GM08714 (cell line): ENCODE measurements around the gene MEG3.

ENCODE experiments used
- H3K4me3 ChIP-seq: fragments of 200-500 bp; sonication (Bioruptor generic); 2 replicates; pipeline ENCODE4 v1.5.1; 2014; ENCODE audit warnings: mild to moderate bottlenecking, low read length, inconsistent platforms
- ZNF274 ChIP-seq: IDR thresholded peaks from 2 replicates; pipeline ENCODE4 v1.6.1; 2012; ENCODE audit warnings: mild to moderate bottlenecking, low read depth, low read length

The MEG3 gene

DNA sequence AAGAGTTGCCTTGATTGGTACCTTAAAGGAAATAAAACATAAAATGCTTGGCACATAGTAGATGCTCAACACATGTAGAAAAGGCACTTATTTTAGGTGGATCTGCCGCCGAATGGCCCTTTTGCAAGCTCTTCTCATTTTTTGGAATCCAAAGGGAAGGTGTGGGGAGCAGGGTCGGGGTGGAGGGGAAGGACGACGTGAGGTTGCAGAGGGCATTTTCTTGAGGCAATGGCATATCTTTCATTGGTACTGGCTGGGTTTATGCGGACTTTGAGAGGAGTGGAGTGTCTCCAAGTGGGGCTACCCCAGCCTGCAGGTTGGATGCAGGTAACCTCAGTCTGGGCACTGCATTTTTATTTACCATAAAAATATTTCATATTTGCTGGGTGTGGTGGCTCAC is 69.5 kb downstream of the MEG3 start:
- H3K4me3 ChIP-seq = no peak overlapping the region
- no peak for TF ChIP-seq ZNF274

DNA sequence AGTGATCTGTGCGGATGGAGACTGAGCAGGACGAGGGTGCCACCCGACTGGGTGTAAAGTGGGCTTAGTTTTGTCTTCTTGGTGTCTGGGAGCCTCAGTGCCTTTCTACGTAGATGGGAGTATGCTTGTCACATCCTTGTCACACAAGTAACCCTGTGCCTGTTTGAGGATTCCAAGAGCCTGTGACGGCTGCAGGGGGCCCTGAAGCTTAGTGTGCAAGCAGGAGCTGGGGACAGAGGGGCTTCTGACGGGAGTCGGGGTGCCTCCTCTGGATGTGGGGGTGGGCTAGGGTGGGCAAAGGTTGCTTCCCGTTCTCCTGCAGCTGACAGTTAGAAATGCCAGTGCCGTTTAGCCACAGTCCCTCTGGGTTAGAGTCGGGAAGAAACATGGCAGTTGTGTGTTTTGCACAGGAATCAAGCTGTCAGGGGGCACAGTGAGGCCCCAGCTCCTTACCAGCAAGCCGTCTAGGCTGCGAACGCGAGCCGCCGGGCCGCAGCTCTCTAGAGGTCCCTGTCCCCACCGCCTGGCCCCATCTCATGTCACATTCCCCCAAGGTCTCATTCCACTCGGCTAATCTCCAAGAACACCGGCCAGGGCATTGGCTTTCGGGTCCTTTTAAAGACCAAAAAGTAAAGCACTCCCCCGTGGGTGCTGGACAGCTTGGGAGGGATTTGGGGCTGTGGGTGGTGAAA is 70.6 kb downstream of the MEG3 start:
- no peak for TF ChIP-seq ZNF274
- H3K4me3 ChIP-seq = no peak overlapping the region

DNA sequence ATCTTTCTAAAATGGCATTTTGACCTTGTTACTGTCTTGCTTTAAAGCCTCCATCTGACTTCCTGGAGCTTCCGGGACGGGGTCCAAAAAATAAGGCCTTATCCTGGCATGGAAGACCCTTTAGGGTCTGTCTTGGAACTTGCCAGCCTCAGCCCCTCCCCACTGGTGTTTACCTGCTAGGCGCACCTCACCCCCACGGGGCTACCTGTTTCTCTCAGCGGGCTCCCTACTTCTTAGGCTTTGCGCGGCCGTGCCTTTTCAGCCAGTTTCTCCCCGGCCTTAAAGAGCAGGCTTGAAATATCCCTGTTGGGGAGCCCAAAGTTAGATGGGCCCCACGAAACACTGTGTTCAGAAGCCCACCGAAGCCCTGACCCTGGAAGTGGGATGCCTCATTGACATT is 72.5 kb downstream of the MEG3 start:
- no peak overlapping the region for H3K4me3 ChIP-seq
- TF ChIP-seq ZNF274 = no peak

DNA sequence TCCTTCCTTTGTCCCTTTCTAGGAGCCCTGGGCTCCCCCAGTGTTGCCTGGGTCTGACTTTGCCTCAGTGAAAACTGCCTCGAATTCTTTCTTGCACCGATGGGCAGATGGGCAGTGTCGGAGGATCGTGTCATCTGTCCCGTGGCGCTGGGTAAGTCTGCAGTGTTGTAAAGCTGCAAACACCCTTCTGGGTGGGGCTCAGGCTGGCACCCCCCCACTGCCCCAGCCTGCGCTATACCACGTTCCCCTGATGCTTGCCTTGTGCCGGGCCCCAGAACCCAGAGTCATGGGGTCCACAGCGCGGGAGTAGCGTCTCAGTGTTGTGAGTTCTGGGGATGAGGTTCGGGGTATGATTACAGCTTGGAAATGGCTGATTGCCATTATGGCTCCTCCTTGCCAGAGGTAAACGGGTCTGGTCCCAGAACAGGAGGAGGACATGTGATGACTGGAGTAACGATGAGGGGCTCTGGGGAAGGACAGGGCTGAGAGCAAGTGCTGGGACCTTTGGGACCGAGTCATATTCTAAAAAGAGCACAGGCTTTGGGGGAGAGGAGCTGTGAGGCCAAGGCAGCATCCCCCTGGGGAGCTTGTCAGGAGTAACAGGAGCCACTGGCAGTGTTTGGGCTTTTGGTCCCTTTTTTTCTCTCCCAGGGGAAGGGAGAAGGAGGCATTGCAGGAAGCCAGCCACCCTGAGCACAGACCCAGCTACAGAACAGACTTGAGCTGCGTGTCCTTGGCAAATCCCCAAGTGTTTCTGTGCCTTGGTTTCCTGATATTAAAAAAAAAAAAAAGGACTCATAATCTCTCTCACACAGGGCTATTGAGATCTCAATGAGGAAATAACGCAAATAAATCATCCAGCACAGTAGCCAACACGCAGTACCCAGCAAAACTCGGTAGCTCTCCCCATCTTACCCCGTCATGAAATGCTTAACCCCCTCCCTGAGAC is 73.3 kb downstream of the MEG3 start:
- H3K4me3 ChIP-seq = no peak overlapping the region
- no peak for TF ChIP-seq ZNF274

DNA sequence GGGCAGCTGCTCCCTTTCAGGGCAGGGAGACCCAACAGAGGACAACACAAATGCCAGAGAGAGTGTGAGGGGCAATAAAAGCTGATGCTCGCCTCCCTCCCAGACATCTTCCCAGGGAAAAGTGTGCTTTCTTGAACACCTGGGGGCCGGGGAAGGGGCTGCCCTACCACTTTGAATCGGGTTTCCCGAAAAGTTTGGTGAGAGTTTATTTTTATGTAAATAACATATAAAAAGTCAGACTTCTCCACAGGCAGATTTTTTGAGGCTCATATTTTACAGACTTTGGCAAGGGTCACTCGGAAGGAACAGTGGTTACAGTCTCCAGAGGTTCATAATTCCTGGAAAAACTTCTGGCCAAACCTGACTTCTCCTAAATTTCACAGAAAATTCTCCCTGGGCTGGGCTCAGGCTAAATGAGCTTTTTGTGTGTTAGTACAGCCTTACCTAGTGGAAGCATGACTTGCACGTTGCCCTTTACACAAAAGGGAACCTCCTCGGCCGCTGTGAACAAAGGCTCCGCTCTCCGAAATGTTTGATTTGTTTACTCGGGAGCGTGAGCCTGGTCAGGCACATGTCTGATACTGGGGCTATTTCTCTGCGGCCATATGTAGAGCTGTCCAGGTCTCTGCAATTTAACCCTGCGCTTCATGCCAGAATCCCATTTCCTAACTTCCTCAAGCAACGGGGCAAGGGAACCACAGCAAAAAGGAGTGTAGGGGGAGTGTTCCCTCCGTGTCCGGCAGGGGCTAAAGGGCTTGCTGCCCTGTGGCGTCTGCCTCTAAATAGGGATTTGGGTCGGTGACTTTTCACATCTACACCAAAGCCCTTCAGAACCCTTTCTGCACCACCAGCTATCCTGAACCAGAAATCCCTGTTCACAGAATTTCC is 74.2 kb downstream of the MEG3 start:
- TF ChIP-seq ZNF274 = no peak
- H3K4me3 ChIP-seq = no peak overlapping the region

DNA sequence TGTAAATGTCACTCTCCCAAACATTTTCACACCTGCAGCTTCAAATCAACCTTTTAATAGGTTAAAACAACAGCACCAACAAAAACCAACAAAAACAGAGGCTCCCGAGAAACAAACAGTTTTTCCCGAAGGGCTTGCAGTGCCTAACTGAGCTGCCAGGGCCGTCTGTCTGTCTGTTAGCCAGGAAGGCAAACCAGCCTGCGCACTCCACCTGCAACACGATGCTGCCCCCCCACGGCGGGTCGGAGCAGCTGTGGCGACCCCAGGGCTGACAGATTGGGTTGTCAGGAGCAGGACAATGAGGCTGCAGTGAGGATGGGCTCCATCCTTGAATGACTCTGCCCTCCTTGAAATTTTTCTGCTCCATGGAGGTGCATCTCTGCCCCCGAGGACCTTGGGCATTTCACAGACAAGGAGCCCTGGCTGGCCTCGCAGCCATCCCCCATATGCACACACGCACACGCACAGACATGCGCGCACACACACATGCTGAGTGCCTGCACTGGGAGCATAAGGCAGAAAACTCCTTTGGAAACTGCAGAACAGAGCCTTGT is 75.0 kb downstream of the MEG3 start:
- no peak for TF ChIP-seq ZNF274
- no peak overlapping the region for H3K4me3 ChIP-seq

DNA sequence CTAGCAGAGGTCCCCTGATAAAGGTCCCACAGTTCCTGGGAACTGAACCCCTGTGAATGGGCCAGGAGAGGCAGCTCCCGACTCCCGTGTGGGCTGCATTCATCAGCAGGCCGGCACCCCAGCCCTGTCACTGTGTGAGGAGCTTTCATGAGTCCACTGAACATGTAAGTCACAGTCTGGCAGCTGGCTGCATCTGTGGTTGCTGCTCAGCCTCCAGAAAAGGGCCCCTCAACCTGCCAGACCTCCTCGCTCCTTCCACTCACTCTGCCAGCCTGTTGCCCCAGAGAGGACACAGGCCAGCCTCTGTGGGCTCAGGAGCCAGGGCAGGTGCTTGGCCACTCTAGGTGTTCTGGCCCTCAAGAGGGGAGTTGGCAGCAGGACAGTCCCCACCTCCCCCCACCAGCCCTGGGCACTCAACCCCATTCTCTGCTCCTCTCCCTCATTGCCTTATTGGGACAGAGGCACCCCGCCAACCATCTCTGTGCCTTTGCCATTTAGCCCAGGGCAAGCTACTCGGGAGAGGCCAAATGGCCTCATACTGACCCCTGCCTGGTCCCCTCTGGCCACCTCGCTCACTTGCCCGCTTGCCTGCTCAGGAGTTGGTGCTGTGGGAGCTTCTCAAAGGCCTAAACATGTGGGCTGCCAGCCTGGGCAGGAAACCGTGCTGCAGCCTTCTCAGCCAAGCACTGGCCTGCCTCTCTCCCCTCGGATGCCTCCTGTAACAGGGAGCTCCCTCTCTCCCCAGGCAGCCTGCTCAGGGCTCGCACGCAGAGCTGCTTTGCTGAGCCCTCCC is 75.7 kb downstream of the MEG3 start:
- no peak overlapping the region for H3K4me3 ChIP-seq
- TF ChIP-seq ZNF274 = no peak

DNA sequence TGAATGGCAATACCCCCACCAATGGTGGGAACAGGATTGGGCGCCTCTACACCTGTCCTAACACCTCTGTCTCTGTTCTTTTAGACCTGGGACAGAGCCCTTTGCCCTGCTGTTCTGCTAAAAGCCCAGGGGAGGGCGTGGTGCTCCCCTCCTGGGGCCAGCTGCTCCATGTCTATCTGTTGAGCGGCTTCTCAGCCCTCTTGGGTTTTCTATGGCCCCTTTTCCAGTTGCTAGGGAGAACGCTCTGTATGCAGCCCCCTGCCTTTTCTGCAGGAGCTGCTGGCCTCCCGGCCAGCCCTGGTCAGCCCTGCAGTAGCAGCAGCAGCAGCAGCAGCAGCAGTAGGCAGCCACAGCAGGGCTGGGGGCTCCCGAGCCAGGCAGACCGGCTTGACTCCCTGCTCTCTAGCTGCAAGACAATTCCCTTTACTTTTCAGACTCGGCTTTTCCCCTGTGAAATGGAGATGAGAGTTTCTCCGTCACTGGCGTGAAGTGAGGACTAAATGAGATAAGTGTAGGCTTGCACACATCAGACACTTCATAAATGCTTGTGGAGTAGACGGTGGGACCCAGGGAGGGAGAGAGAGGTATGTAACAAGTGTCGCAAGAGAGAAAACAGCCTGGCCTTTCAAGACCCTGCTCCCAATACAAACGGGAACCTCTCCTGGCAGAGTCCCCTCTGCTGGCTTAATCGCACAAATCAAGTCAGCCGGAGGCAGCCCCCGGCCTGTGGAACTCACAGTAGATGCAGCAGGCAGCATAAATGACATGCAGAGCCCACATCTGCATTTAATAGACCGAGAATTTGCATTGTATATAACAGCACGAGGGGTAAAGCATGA is 76.6 kb downstream of the MEG3 start:
- no peak overlapping the region for H3K4me3 ChIP-seq
- TF ChIP-seq ZNF274 = no peak

DNA sequence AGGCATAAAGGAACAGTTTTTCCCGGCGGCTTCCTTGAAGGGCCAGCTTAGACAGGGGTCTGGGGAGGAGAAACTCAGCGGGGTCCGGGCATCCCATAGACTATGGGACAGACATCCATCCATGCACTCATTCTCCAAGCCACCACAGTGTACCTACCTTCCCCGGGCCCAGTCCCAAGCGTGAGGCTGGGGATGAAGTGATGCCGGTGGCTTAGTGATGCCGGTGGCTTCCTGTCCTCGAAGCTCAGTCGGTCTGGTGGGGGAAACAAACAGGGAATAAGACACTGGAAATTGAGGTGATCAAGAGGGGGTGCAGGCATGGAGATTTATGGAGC is 77.2 kb downstream of the MEG3 start:
- no peak for TF ChIP-seq ZNF274
- no peak overlapping the region for H3K4me3 ChIP-seq

DNA sequence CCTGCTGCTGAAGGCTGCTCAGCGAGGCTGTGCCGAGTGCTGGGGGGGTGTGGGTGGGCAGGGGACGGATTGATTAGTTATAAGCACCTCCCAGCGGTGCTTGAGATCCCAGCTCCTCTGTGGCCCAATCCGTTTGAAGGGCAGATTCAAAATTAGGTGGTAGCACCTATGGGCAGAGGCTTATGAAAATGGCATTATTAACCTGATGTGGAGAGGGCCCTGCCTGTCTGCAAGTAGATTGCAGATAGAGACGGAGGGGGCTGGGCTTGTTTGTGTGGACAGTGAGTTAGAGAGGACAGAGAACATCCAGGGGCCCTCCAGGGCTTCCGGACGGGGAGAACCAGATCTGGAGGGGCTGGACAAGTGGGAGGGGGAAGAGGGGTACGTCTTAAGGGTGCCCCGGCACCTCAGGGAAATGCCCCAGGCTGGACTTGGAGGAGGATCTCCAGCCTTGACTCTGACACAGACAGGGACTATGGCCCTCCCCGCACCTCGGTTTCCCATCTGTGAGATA is 77.8 kb downstream of the MEG3 start, which contains the start of gene RTL1:
Gene RTL1, minus strand, starts transcription at position 51 of the 514 bp plus-strand sequence. CDS start 18,934 bp downstream, outside the sequence.
- no peak within 1 kb of the TSS for H3K4me3 ChIP-seq
- TF ChIP-seq ZNF274 = no peak

DNA sequence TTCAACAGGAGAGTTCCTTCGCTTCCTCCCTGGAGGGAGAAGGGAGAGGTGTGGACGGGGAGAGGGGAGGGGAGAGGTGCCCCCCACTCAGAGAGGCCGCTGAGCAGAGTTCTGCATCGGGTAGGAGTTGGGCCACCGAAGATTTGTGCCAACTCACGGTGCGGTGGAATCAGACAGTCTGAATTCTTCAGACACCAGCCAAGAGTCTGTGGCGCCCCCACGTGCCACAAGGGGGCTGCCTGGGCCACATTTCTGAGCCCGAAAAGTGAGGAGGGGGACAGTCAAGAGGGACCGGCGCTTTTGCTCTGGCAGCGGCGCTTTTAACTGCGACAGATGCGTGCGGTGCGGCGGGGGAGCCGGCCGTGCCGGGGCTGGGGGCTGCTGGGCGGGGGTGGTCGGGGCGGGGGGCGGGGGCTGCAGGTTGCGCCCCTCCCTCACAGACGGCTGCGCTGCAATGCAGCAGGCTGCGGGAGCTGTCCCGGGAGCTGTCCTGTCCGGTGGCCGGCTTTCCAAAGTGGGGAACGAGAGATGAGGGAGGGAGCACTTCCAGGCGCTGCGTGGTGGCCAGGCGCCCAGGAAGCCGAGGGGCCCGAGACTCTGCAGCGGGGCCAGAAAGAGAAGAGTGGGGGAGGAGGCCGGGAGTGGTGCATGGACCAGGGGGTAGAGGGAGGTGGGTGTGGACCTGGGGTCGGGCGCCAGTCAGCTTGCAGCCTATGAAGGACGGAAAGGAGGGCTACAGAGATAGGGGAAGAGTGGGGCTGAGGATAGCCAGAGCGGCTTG is 78.6 kb downstream of the MEG3 start:
- no peak for TF ChIP-seq ZNF274
- H3K4me3 ChIP-seq = no peak overlapping the region
